BLaER1 (cell line): ENCODE measurements around the gene F12.

ENCODE experiments used
- H3K27ac ChIP-seq: shearing (Covaris generic); formaldehyde crosslinking; 2 replicates; pipeline ENCODE4 v1.8.1; 2022
- H3K27me3 ChIP-seq: shearing (Covaris generic); formaldehyde crosslinking; 2 replicates; pipeline ENCODE4 v1.8.1; 2022
- H3K36me3 ChIP-seq: shearing (Covaris generic); formaldehyde crosslinking; 2 replicates; pipeline ENCODE4 v1.8.1; 2022
- H3K4me1 ChIP-seq: shearing (Covaris generic); formaldehyde crosslinking; 2 replicates; pipeline ENCODE4 v1.8.1; 2022
- H3K4me2 ChIP-seq: shearing (Covaris generic); formaldehyde crosslinking; 2 replicates; pipeline ENCODE4 v1.8.1; 2022
- H3K4me3 ChIP-seq: shearing (Covaris generic); formaldehyde crosslinking; 2 replicates; pipeline ENCODE4 v1.8.1; 2022
- H3K9ac ChIP-seq: shearing (Covaris generic); formaldehyde crosslinking; 2 replicates; pipeline ENCODE4 v1.8.1; 2022
- H3K9me3 ChIP-seq: shearing (Covaris generic); formaldehyde crosslinking; 2 replicates; pipeline ENCODE4 v1.8.1; 2022
- H4K20me1 ChIP-seq: shearing (Covaris generic); formaldehyde crosslinking; 2 replicates; pipeline ENCODE4 v1.8.1; 2022
- Cebpa-rat ChIP-seq: shearing (Covaris generic); IDR thresholded peaks from 2 replicates; pipeline ENCODE4 v1.8.1; 2022

Gene F12

DNA sequence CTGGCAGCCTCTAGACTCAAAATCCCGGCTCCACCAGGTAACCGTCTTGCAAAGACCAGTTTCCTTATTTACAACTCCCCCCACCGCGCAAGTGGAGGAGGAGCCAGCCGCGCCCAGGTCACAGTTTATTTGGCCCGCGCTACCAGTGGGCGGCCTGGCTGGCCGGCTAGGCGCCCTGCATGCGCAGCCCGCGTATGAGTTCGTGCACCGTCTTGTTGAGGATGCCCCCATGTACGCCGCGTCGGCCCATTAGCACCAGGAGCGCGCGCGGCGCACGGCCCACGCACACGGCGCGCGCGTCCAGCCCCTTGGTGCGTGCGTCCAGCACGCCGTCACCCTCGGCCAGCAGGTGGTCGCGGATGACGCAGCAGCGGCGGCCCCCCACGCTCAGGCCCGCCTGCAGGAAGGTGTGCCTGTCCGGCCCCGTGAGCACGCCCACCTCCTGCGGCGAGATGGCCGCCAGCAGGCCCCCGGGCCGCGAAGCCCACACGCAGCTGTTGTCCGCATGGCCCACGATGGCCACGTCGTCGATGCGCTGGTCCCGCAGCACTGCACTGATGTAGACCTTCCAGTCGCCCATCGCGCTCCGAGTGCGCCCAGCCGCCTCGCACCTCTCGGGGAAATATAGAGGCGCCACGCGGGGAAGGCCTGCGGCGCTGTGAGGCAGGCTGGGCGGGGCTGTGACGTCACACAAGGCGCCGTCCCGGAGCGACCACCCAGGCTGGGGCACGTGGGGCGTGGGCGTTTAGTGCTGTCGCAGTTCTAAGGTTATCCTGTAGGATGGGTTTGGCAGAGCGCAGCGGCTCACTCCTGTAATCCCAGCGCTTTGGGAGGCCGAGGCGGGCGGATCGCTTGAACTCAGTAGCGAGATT, 9.1 kb downstream of the F12 start, which contains the start of gene PFN3:
PFN3 (minus strand) TSS at position 665 of the 872 bp plus-strand sequence; CDS start at position 580, 85 bp downstream.
- Histone ChIP-seq H3K4me3 (no peak within 1 kb of the TSS), H4K20me1 (no peaks in the 10 kb centered on the region), H3K4me2 (peak within 1 kb of the TSS; percentile 95), H3K36me3 (no peaks in the 10 kb centered on the region), H3K27me3 (peaks cover 33% of the 10 kb centered on the region), H3K9ac (no peak within 1 kb of the TSS; the same call in 1 of the 2 replicates), H3K9me3 (no peaks in the 10 kb centered on the region), H3K27ac (no peak within 1 kb of the TSS), H3K4me1 (peaks cover 46% of the 10 kb centered on the region)
- TF ChIP-seq Cebpa-rat, result no peak

DNA sequence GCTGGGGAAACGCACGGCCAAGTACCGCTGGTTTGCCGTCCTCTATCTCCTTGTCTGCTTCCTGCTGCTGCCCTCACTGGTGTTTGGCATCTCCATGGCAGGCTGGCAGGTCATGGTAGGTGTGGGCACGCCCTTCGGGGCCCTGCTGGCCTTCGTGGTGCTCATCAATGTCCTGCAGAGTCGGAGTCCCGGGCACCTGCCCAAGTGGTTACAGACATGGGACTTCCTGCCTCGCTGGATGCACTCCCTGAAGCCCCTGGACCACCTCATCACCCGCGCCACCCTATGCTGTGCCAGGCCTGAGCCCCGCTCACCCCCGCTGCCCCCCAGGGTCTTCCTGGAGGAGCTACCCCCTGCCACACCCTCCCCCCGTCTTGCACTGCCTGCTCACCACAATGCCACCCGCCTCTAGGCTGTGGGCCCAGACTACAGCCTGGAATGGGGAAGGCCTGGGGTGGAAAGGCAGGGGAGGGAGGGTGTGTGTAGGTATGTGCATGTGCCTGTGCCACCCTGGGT, 11.4 kb downstream of the F12 start:
- peaks cover 26% of the 10 kb centered on the region for H3K27me3 ChIP-seq
- H3K36me3 ChIP-seq, result no peaks in the 10 kb centered on the region
- TF ChIP-seq Cebpa-rat, result no peak
- peaks cover 42% of the 10 kb centered on the region for H3K4me1 ChIP-seq
- no peak overlapping the region for H3K9ac ChIP-seq
- no peak overlapping the region for H3K4me2 ChIP-seq
- H3K27ac ChIP-seq, result no peak overlapping the region
- no peaks in the 10 kb centered on the region for H4K20me1 ChIP-seq
- H3K4me3 ChIP-seq, result no peak overlapping the region
- no peaks in the 10 kb centered on the region for H3K9me3 ChIP-seq

DNA sequence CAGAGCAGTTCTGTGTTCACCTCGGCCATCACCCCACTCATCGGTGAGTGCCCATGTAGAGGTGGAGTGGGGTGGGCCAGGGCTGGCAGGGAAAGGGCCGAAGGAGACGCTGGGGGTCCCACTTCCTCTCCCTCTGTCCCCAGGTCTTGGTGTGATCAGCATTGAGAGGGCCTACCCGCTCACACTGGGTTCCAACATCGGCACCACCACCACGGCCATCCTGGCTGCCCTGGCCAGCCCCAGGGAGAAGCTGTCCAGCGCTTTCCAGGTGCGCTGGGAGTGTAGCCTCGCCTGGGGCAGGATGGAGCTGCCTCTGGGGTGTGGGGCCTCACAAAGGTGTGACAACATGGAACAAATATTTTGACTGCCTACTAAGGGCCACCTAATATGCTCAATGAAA, 12.6 kb downstream of the F12 start:
- H3K4me2 ChIP-seq, result no peak overlapping the region
- H3K9ac ChIP-seq, result no peak overlapping the region
- no peaks in the 10 kb centered on the region for H3K9me3 ChIP-seq
- peaks cover 15% of the 10 kb centered on the region for H3K27me3 ChIP-seq
- no peak for TF ChIP-seq Cebpa-rat
- peaks cover 42% of the 10 kb centered on the region for H3K4me1 ChIP-seq
- H3K36me3 ChIP-seq, result no peaks in the 10 kb centered on the region
- no peak overlapping the region for H3K27ac ChIP-seq
- no peaks in the 10 kb centered on the region for H4K20me1 ChIP-seq
- H3K4me3 ChIP-seq, result no peak overlapping the region

DNA sequence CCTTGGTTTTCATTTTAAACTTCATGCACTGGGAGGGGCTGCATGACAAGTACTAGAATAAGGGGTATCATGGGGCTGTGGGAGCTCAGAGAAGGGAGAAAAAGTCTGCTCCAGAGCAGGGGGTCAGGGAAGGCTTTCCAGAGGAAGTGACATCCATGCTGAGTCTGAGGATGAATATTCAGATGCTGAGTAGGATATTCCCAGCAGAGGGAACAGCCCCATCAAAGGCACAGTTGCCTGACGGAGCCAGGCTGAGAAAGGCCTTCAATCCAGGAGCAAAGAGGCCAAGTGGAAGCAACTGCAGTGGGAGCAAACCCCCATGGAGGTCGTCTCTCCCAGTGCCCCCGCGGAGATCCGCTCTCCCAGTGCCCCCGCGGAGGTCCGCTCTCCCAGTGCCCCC, 13.3 kb downstream of the F12 start:
- H3K4me3 ChIP-seq, result no peak overlapping the region
- no peaks in the 10 kb centered on the region for H3K9me3 ChIP-seq
- no peak for TF ChIP-seq Cebpa-rat
- H4K20me1 ChIP-seq, result no peaks in the 10 kb centered on the region
- no peak overlapping the region for H3K27ac ChIP-seq
- H3K36me3 ChIP-seq, result no peaks in the 10 kb centered on the region
- peaks cover 7% of the 10 kb centered on the region; the same call in 1 of the 2 replicates for H3K27me3 ChIP-seq
- H3K4me2 ChIP-seq, result no peak overlapping the region
- no peak overlapping the region for H3K9ac ChIP-seq
- H3K4me1 ChIP-seq, result peaks cover 42% of the 10 kb centered on the region

DNA sequence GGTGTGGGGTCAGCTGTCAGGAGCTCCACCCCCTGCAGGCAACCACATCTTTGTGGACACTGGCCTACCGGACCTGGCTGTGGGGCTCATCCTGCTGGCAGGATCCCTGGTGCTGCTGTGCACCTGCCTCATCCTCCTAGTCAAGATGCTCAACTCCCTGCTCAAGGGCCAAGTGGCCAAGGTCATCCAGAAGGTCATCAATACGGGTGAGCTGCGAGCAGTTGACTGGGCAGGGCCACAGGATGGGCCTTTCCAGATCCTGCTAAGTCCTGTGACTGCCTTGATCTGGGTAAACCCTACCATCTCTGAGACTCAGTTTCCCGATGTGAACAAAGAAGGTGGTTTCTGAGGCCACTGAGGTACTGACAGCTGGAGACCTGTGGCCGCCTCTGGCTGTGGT, 15.4 kb downstream of the F12 start:
- Histone ChIP-seq H3K27me3 (no peaks in the 10 kb centered on the region), H3K4me1 (peaks cover 53% of the 10 kb centered on the region)
- TF ChIP-seq Cebpa-rat, result no peak

DNA sequence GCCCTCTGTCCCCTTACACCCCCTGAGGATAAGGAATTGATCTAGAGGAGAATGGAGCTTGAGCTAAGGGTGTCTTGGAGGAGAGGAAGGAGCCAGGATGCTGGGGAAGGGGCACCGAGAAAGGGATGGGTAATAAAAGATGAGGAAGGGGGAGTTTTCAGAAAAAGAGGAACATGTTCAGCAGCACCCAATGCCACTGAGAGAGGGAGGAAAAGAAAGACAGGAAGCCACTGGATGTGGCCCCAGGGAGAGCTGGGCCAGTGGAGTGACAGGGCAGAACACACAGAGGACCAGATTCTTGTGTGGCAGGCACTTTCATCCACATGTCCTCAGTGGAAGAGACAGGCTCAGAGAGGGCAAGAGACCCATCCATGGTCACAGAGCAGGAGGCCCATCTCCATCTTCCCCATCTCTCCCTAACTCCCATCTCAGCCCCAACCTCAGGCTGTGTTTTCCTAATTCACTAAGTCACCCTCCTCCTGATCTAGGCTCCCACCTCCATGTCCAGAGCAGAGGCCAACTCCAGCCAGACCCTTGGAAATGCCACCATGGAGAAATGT, 16.1 kb downstream of the F12 start:
- Histone ChIP-seq H4K20me1 (no peaks in the 10 kb centered on the region), H3K27me3 (no peaks in the 10 kb centered on the region)

More for the DNA sequence above, 15.4 kb downstream of the F12 start:
- H4K20me1 ChIP-seq, result no peaks in the 10 kb centered on the region
- H3K36me3 ChIP-seq, result no peaks in the 10 kb centered on the region
- H3K4me3 ChIP-seq, result no peak overlapping the region
- peak overlapping the region; percentile 64; the same call in 1 of the 2 replicates for H3K27ac ChIP-seq
- H3K9ac ChIP-seq, result no peak overlapping the region
- no peaks in the 10 kb centered on the region for H3K9me3 ChIP-seq
- peak overlapping the region; percentile 75 for H3K4me2 ChIP-seq

DNA sequence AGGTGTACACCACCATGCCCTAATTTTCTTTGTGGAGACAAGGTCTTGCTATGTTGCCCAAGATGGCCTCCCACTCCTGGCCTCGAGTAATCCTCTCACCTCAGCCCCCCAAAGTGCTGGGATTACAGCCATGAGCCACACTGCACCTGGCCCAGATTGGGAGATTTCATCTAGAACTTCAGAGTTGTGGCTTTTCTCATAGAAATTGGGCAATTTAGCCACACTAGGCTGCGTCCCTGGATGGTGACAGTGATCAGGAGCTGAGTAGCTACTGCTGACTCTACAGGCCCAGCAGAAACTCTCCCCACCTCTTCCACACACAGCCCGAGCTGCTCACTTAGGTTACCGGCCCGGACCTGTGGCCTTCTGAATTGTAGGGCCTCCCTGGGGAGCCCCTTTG, 16.6 kb downstream of the F12 start:
- Histone ChIP-seq H3K36me3 (no peaks in the 10 kb centered on the region), H3K27me3 (no peaks in the 10 kb centered on the region), H4K20me1 (no peaks in the 10 kb centered on the region), H3K4me3 (no peak overlapping the region), H3K4me1 (peaks cover 65% of the 10 kb centered on the region), H3K4me2 (peak overlapping the region; percentile 75), H3K9ac (peak overlapping the region; percentile 47; the same call in 1 of the 2 replicates), H3K27ac (peak overlapping the region; percentile 64), H3K9me3 (no peaks in the 10 kb centered on the region)
- no peak for TF ChIP-seq Cebpa-rat

More for the DNA sequence above, 16.1 kb downstream of the F12 start:
- H3K9me3 ChIP-seq, result no peaks in the 10 kb centered on the region
- H3K27ac ChIP-seq, result peak overlapping the region; percentile 64
- TF ChIP-seq Cebpa-rat, result no peak
- peak overlapping the region; percentile 75 for H3K4me2 ChIP-seq
- H3K4me3 ChIP-seq, result no peak overlapping the region
- H3K4me1 ChIP-seq, result peaks cover 60% of the 10 kb centered on the region
- no peaks in the 10 kb centered on the region for H3K36me3 ChIP-seq
- peak overlapping the region; percentile 47; the same call in 1 of the 2 replicates for H3K9ac ChIP-seq

DNA sequence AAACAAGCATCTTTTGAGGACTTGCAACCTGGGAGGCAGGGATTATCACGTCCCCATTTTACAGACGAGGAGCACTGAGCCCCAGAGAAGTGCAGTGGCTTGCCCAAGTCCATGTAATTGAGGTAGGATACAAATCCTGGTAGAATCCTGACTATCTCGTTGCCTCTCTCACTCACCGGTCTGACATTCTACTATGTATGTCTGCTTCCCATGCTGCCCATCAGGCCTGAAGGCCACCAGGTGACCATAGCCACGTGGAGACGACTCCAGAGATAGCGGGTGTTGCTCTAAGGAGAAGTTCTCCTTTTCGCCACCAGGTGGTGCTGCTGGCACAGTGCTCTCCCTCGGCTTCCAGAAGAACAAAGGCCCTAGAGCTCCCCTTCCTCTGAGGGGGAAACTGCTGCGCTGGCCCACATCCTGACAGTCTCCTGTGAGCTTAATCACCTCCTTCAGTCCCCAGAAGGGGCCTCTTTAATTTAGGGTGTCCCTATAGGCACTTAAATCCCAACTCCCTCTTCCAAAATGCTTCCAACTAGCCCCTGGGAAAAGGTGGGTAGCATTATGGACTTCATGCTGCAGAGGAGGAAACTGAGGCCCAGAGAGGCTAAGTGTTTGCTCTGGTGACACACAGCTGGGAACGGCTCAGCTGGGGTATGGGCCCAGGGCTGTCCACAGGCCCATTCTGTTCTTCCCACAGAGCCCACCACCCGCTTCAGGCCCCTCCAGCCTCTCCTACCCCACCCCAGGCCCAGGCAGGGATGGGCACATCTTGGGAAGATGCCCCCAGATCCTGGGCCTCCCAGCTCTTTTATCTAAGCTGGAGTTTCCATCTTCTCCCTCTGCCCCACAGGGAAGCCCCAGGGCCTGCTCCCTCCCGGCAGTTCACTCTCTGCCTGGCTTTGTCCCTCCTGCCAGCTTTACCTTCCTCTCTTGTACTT, 18.7 kb downstream of the F12 start:
- H3K36me3 ChIP-seq, result no peaks in the 10 kb centered on the region
- peak overlapping the region; percentile 60 for H3K9ac ChIP-seq
- peak overlapping the region; percentile 76 for H3K4me2 ChIP-seq
- H4K20me1 ChIP-seq, result no peaks in the 10 kb centered on the region
- peak overlapping the region; percentile 80 for H3K27ac ChIP-seq
- no peaks in the 10 kb centered on the region for H3K27me3 ChIP-seq
- H3K4me1 ChIP-seq, result peaks cover 86% of the 10 kb centered on the region
- H3K4me3 ChIP-seq, result no peak overlapping the region
- no peak for TF ChIP-seq Cebpa-rat
- no peaks in the 10 kb centered on the region for H3K9me3 ChIP-seq
